Prostate gland (tissue), 2 donors: ENCODE results near the gene CYP11A1.

ENCODE experiments used
- CTCF ChIP-seq, 4 experiments: fragments of 200-600 bp in 2 of 4; fragments of 450-650 bp in 2 of 4; sonication (generic) in 2 of 4; IDR thresholded peaks; 1 replicate in 3 of 4; 2 replicates in 1 of 4; pipeline ENCODE4 v1.5.1; 2016 to 2019; ENCODE audit warnings: antibody characterized with exemption in 4 of 4, mild to moderate bottlenecking in 2 of 4, moderate library complexity in 2 of 4
- POLR2A ChIP-seq: fragments of 450-650 bp; IDR thresholded peaks from one replicate; pipeline ENCODE4 v1.6.1; 2016; ENCODE audit warnings: antibody characterized with exemption, mild to moderate bottlenecking

GRCh38 chr15:74394090-74394846 lies 26.8 kb upstream of the CYP11A1 start:
- TF ChIP-seq CTCF (IDR thresholded peaks at IDR 0.05) (no peak), POLR2A (no peak)
